GM19099 (cell line): ENCODE results near the gene EDARADD.

Source experiments
- POLR2A ChIP-seq: IDR thresholded peaks from 3 replicates; pipeline ENCODE4 v1.6.1; 2011; ENCODE audit warnings: low read depth; ENCODE audit not compliant: insufficient read length; ENCODE audit errors: extremely low read depth

The EDARADD gene

GRCh38 chr1:236458996-236459395 lies 64.9 kb downstream of the EDARADD start:
- no peak for TF ChIP-seq POLR2A

DNA sequence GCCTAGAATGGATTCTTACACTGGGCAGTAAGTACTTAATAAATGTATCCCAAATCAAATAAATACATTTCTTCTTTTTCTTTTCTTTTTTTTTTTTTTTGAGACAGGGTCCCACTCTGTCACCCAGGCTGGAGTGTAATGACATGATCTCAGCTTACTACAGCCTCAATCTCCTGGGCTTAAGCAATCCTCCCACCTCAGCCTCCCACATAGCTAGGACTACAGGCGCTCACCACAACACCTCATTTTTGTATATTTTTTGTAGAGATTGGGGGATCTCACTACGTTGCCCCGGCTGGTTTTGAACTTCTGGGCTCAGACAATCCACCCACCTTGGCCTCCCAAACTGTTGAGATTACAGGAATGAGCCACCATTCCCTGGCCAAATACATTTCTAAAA lies 66.0 kb downstream of the EDARADD start:
- TF ChIP-seq POLR2A: no peak

- TF ChIP-seq POLR2A: no peak
Observed at GRCh38 chr1:236465231-236465958, 71.3 kb downstream of the EDARADD start.

DNA sequence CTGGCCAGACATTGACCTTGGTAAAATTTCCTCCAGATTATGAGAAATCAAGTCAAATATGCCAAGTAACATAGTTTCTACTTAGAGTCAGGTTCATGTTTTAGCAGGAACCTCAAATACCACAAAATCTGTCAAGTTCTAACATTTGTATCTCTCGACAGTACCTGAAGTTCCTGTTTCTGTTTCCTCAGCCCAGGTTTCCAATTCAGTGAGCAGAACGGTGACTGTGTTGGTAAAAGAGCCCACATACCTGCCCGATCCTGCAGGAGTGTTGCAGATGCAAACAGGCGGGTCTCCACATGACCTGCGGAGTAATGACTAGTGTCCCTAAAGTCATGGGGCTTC lies 71.8 kb downstream of the EDARADD start:
- no peak for TF ChIP-seq POLR2A

GRCh38 chr1:236467327-236467641 lies 73.2 kb downstream of the EDARADD start:
- TF ChIP-seq POLR2A: no peak

DNA sequence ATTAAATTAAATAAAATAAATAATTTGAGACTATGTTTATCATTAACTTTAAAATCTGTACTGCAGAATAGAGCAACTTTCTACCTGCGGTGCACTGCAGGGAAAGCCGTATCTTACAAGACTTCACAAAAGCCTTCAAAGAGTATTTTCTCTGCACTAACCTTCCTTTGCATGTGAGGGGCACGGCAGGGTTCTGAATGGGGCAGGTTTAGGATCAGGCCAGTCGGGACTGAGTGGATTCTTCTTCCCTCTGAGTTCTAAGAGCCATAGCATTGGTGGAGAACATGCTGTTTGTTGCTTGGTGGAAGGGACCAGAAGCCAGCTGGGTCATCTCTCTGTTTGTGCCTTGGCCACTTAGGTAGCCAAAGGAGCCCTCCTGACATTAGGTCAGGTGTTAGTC lies 74.5 kb downstream of the EDARADD start:
- no peak for TF ChIP-seq POLR2A

- TF ChIP-seq POLR2A: no peak
Observed at GRCh38 chr1:236469466-236469865, 75.4 kb downstream of the EDARADD start.

DNA sequence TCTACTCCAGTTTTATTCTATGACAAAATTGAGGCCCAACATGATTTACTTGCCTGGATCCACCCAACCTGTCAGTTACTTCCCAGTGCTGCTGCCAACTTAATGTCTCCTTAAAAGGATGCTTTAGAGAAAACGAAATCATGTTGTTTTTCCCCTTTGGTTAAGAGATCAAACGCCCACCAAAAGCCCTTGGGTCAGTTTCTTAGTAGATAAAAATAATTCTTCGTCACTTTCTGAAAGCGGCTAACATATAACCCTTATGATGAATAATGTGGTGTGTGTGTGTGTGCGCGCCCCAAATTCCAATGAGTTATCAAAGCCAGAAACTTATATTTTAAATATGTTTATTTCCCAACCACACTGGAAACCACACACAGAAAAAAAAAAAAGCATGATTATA lies 77.0 kb downstream of the EDARADD start:
- TF ChIP-seq POLR2A: no peak

- no peak for TF ChIP-seq POLR2A
Observed at GRCh38 chr1:236471653-236472052, 77.6 kb downstream of the EDARADD start.

- no peak for TF ChIP-seq POLR2A
Observed at GRCh38 chr1:236472850-236473788, 79.0 kb downstream of the EDARADD start.

DNA sequence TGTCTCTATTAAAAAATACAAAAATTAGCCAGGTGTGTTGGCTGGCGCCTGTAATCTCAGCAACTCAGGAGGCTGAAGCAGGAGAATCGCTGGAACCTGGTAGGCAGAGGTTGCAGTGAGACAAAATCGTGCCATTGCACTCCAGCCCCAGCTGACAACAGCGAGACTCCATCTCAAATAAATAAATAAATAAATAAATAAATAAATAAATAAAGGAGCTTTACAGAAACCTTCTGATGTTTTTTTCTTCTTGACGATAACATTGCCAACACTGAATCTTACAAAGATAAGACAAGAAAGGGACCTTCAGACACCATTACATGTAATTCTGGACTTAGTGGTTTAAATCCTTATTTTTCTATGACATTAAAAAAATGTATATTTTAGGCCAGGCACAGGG lies 81.9 kb downstream of the EDARADD start:
- no peak for TF ChIP-seq POLR2A

DNA sequence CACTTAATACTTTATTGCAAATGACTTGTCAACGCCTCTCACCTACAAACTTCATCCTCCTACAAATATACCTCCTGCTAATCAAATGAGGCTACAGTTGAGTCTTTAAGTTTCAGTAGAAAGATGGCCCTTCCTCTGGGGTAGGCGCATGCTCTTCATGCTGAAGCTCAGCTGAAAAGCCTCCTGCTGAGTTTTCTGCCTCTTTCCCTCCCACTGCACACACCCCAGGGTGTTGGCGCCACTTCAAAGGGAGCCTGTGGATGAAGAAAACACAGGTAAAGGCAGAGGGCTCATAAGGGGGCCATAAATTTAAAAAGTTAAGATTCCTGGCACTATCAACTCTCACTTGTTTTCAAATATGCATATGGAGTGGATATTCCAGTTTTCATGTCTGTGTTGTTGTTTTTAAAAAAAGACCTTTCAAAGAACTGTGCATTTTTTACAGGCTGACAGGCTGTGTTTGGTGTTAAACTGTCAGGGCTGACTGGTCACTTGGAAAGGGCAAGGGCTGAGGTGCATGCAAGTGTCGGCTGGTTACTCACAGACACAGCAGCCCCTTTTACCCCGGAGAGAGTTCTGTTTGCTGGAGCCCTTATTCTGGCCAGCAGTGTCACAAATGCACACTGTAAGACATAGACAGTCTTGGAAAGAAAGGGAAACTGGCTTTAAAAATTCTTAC lies 86.8 kb downstream of the EDARADD start:
- no peak for TF ChIP-seq POLR2A

- TF ChIP-seq POLR2A: no peak
Observed at GRCh38 chr1:236484310-236484971, 90.4 kb downstream of the EDARADD start.

DNA sequence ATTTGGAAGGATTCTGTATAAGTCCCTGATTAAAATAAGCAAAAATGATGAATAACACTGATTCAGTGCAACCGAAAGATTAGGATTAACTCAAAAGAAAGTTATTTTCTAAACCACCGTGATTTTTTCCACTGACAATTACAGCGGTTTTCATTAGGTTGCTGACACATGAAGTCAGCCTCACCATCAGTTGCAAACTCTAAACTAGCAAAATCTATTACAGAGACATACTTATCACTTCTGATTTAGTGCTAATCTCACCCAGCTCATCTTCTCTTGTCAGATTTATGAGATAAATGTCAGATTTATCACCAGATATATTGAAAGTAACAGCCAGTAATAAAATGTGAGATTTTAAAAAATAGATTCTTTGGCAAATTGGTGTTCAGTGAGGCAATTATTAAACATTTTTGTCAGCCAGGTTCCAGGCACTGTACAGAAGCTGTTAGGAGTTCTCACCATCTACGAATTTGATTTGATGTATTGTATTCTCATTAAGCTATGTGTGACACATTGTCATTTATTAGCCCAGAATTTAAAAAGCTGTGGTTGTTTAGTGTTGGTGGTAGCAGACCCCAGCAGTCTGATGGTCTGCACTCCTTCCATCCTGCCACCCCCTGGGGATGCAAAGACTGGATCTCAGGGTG lies 92.4 kb downstream of the EDARADD start:
- TF ChIP-seq POLR2A: no peak

- TF ChIP-seq POLR2A: no peak
Observed at GRCh38 chr1:236489710-236490377, 95.8 kb downstream of the EDARADD start.
